Activated B cell treated with CpG ODN at 0.5 μM for 24 hours (primary cell): ENCODE measurements around the gene GRIN1. TPM values are rescaled to one million over a fixed set of nuclear protein-coding genes. Genes with fewer than 3 reads are reported as not detected.

Source experiments
- ATAC-seq: fragments of 200-7000 bp; cut with Tn5 transposase; one replicate; pipeline ENCODE4 v1.10.0; 2021; ENCODE audit warnings: low read depth, mild to moderate bottlenecking, moderate library complexity
- CTCF ChIA-PET: fragments of 350-600 bp; sonication (Branson Sonifier 250); formaldehyde crosslinking; loops from one replicate; lab custom pipeline; 2021; ENCODE audit warnings: antibody characterized with exemption; lab: Charles Lee
- POLR2A ChIA-PET: fragments of 350-600 bp; sonication (Branson Sonifier 250); formaldehyde crosslinking; loops from one replicate; lab custom pipeline; 2021; ENCODE audit warnings: antibody characterized with exemption; lab: Charles Lee
- DNase-seq: peaks from one replicate; pipeline ENCODE4 v3.0.0; 2022
- H3K27ac Mint-ChIP-seq: one replicate; pipeline ENCODE4 v1.8.0; 2020; ENCODE audit warnings: mixed read lengths
- H3K27me3 Mint-ChIP-seq: one replicate; pipeline ENCODE4 v1.8.0; 2021; ENCODE audit warnings: mixed read lengths
- H3K36me3 Mint-ChIP-seq: one replicate; pipeline ENCODE4 v1.8.0; 2021; ENCODE audit warnings: low read depth, mixed read lengths
- H3K4me1 Mint-ChIP-seq: one replicate; pipeline ENCODE4 v1.8.0; 2021; ENCODE audit warnings: mixed read lengths
- H3K4me3 Mint-ChIP-seq: one replicate; pipeline ENCODE4 v1.8.0; 2020; ENCODE audit warnings: mild to moderate bottlenecking, mixed read lengths
- H3K9me3 Mint-ChIP-seq: one replicate; pipeline ENCODE4 v1.8.0; 2020; ENCODE audit warnings: mixed read lengths
- intact Hi-C: fragments of 100-400 bp; cut with micrococcal nuclease; formaldehyde crosslinking; loops from one replicate; pipeline ENCODE4 v1.15.1; 2024
- total RNA-seq: library from RNA; stranded (reverse); gene quantifications from 2 replicates; pipeline ENCODE4 v1.2.3, GENCODE V29; 2022
- TF ChIP-seq, protein P1 (sequence below): fragments of 200-600 bp; IDR thresholded peaks from one replicate; pipeline ENCODE4 v1.8.0; 2022; ENCODE audit warnings: antibody characterized with exemption, mild to moderate bottlenecking

The GRIN1 gene
- total RNA-seq, 1 donor from 2014 or later = 0.22 TPM

DNA sequence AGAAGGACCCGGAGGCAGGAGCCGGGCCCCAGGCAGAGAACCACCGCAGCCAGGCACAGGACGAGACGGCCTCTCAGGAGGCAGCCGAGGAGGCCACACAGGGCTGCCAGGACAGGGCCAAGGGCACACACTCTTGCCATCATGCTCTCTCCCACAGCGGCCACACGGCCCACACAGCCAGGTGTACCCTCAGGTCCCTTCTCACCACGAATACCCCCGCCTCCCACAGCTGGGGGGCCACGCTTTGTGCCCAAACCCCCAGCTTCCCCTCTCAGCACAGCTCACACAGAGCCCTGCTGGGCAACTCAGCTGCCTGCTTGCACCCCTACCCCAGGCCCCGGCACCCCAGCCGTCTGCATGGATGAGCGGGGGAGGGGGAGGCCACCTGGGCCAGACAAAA is 54.8 kb downstream of the GRIN1 start:
- Mint-ChIP-seq H3K4me3 (no peak overlapping the region), H3K9me3 (no peaks in the 10 kb centered on the region), H3K36me3 (peaks cover 16% of the 10 kb centered on the region), H3K27me3 (no peaks in the 10 kb centered on the region), H3K4me1 (peaks cover 17% of the 10 kb centered on the region), H3K27ac (no peak overlapping the region)
- POLR2A ChIA-PET = no interaction called here
- DNase-seq (no peak), ATAC-seq (no peak)
- intact Hi-C loops = no loop called here
- CTCF ChIA-PET = no interaction called here
- TF ChIP-seq, protein P1, sequence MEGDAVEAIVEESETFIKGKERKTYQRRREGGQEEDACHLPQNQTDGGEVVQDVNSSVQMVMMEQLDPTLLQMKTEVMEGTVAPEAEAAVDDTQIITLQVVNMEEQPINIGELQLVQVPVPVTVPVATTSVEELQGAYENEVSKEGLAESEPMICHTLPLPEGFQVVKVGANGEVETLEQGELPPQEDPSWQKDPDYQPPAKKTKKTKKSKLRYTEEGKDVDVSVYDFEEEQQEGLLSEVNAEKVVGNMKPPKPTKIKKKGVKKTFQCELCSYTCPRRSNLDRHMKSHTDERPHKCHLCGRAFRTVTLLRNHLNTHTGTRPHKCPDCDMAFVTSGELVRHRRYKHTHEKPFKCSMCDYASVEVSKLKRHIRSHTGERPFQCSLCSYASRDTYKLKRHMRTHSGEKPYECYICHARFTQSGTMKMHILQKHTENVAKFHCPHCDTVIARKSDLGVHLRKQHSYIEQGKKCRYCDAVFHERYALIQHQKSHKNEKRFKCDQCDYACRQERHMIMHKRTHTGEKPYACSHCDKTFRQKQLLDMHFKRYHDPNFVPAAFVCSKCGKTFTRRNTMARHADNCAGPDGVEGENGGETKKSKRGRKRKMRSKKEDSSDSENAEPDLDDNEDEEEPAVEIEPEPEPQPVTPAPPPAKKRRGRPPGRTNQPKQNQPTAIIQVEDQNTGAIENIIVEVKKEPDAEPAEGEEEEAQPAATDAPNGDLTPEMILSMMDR = no peak

DNA sequence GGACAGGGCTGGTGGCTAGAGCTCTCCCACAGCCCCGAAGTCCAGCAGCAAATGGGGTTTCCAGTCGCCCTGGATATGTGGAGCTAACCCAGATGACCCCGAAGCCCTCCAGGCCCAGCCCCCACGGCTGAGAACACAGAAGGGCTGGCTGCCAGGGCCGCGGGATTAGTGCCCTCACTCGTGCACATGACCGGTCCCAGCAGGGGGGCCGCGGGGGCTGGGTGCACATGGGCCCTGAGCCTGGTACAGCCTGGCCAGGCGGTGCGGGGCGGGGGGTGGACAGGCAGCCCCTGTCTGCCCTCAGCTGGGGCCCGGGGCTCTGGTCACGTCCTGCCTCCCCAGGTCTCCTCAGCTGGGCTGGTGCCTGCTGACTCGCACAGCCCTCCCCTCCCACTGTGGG is 55.4 kb downstream of the GRIN1 start:
- Mint-ChIP-seq H3K4me1 (peaks cover 14% of the 10 kb centered on the region), H3K27ac (no peak overlapping the region), H3K27me3 (no peaks in the 10 kb centered on the region), H3K36me3 (peaks cover 11% of the 10 kb centered on the region), H3K9me3 (no peaks in the 10 kb centered on the region), H3K4me3 (no peak overlapping the region)
- ChIA-PET CTCF (no interaction called here), POLR2A (no interaction called here)
- TF ChIP-seq, protein P1 = no peak
- ATAC-seq (no peak), DNase-seq (no peak)
- intact Hi-C loops = no loop called here

DNA sequence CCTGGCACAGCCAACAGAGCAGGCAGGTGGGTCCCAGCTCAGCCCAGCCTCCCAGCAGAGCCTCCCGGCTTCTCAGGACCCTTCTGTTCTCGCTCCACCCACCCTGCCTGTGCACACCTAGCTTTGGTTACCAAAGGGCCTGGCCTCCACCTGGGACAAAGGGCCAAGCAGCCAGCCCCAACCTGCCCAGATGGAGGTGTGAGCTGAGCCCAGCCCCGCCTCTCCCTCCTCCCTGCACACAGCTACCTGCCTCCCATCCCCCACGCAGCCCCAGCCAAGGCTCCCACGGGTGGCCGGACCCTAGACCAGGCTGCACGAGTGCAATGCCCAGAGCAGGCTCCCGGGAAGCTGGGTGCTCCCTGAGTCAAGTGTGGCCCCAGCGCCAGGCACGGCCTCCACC is 56.0 kb downstream of the GRIN1 start:
- ATAC-seq = no peak
- H3K27me3 Mint-ChIP-seq = no peaks in the 10 kb centered on the region
- DNase-seq = no peak
- ChIA-PET CTCF (no interaction called here), POLR2A (interaction anchor here (0.8 kb wide), 1 partner anchor 28 kb away, joined by 5 read pairs; no protein-coding TSS in a partner anchor)
- H3K9me3 Mint-ChIP-seq = no peaks in the 10 kb centered on the region
- intact Hi-C loops = no loop called here
- no peak overlapping the region for H3K27ac Mint-ChIP-seq
- TF ChIP-seq, protein P1 = no peak
- H3K36me3 Mint-ChIP-seq = peaks cover 8% of the 10 kb centered on the region
- no peak overlapping the region for H3K4me3 Mint-ChIP-seq
- H3K4me1 Mint-ChIP-seq = peaks cover 12% of the 10 kb centered on the region

DNA sequence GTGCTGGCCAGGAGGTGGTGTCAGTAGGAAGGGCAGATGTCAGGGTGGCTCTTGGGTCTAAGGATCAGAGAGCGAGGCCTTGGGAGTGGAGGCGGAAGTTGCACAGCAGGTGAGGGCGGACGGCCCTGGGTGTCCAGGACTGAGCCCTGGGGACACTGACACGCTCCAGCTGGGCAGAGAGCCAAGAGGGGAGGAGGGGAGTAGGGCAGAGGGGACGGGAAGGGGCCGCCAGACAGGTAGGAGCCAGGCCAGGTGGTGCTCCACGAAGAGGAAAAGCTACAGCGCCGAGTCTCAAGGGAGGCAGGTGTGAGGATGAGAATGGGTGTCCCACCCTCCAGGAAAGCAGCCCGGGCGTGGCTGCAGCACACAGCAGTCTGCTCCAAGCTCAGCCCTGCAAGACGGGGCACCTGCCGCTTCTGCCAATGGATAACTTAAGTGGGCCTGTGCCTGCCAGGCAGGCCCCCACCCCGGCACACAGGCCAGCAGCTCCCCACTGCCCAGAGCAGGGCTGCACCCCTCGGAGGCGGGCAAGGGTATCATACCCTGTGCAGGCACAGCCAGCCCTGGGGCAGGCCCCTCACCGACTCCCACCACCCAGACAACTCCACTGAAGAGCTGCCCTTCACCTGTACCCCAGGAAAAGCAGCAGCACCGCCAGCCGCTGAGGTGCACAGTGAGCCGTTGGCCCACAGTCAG is 56.7 kb downstream of the GRIN1 start:
- CTCF ChIA-PET = no interaction called here
- H3K36me3 Mint-ChIP-seq = peaks cover 5% of the 10 kb centered on the region
- H3K4me3 Mint-ChIP-seq = no peak overlapping the region

More for the DNA sequence above, 56.7 kb downstream of the GRIN1 start:
- POLR2A ChIA-PET = interaction anchor here (0.6 to 0.8 kb wide), 2 partner anchors 28 to 65 kb away, joined by 4 to 5 read pairs; no protein-coding TSS in a partner anchor
- DNase-seq (no peak), ATAC-seq (no peak)
- Mint-ChIP-seq H3K27me3 (no peaks in the 10 kb centered on the region), H3K27ac (no peak overlapping the region), H3K4me1 (peaks cover 9% of the 10 kb centered on the region), H3K9me3 (no peaks in the 10 kb centered on the region)
- TF ChIP-seq, protein P1 = no peak
- intact Hi-C loops = no loop called here
